Loucy (cell line): ENCODE results near the gene OPHN1.

ENCODE experiments used
- CTCF ChIP-seq: fragments of 200-600 bp; sonication (generic); conservative IDR thresholded peaks from 2 replicates; pipeline ENCODE4 v1.5.1; 2014; ENCODE audit warnings: mild to moderate bottlenecking, antibody characterized with exemption, low read length
- EZH2phosphoT487 ChIP-seq: fragments of 200-600 bp; IDR thresholded peaks from 2 replicates; pipeline ENCODE4 v1.6.1; 2018; ENCODE audit warnings: antibody characterized with exemption, mild to moderate bottlenecking, moderate library complexity, borderline replicate concordance

- TF ChIP-seq CTCF: no peak
- TF ChIP-seq EZH2phosphoT487: no peak
Measured at GRCh38 chrX:68415316-68415715, 18.0 kb downstream of the OPHN1 start.
